AG04450 (cell line): ENCODE data around the gene IPPK. TPM values are rescaled to one million over a fixed set of nuclear protein-coding genes. Genes with fewer than 3 reads are reported as not detected.

ENCODE experiments used
- CTCF ChIA-PET: fragments of 300-600, 350-600 bp; formaldehyde crosslinking; extraction: SDS; loops from one replicate; lab custom pipeline; 2022; ENCODE audit warnings: antibody characterized with exemption, inconsistent platforms; lab: Charles Lee
- POLR2A ChIA-PET: fragments of 350-600 bp; formaldehyde crosslinking; extraction: SDS; loops from one replicate; lab custom pipeline; 2021; ENCODE audit warnings: antibody characterized with exemption, inconsistent platforms; lab: Yijun Ruan, JAX
- DNase-seq: peaks from one replicate; pipeline ENCODE4 v3.0.0-alpha.2; 2011; ENCODE audit warnings: low read depth, low spot score
- H3K27ac ChIP-seq: one replicate; pipeline ENCODE4 v1.5.1; 2012; ENCODE audit warnings: low read depth, low read length, control low read depth
- H3K27me3 ChIP-seq: one replicate; pipeline ENCODE4 v1.6.0; 2012; ENCODE audit warnings: low read length; ENCODE audit not compliant: control insufficient read depth, insufficient read depth
- H3K4me3 ChIP-seq: 2 replicates; pipeline ENCODE4 v1.5.1; 2011; ENCODE audit warnings: mild to moderate bottlenecking, low read depth, low read length, control low read depth
- H3K9me3 ChIP-seq: 2 replicates; pipeline ENCODE4 v1.5.1; 2012; ENCODE audit warnings: low read length; ENCODE audit not compliant: control insufficient read depth, insufficient read depth
- polyA minus RNA-seq: library from RNA; depleted of rRNA, polyadenylated mRNA; stranded (reverse); fragments of >200 nt; gene quantifications from 2 replicates; pipeline ENCODE4 v1.2.3, GENCODE V29; 2011; rRNA and poly(A)+ RNA removed
- polyA plus RNA-seq: library from polyadenylated mRNA; depleted of rRNA; stranded (reverse); fragments of >200 nt; gene quantifications from 2 replicates; pipeline ENCODE4 v1.2.3, GENCODE V29; 2011; rRNA removed
- TF ChIP-seq, protein P1 (sequence below): IDR thresholded peaks from 2 replicates; pipeline ENCODE4 v1.5.1; 2011; ENCODE audit warnings: low read depth, low read length, control low read depth, inconsistent platforms

Gene IPPK, protein sequence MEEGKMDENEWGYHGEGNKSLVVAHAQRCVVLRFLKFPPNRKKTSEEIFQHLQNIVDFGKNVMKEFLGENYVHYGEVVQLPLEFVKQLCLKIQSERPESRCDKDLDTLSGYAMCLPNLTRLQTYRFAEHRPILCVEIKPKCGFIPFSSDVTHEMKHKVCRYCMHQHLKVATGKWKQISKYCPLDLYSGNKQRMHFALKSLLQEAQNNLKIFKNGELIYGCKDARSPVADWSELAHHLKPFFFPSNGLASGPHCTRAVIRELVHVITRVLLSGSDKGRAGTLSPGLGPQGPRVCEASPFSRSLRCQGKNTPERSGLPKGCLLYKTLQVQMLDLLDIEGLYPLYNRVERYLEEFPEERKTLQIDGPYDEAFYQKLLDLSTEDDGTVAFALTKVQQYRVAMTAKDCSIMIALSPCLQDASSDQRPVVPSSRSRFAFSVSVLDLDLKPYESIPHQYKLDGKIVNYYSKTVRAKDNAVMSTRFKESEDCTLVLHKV
- 15.1 and 17.6 TPM in 2 replicates for polyA plus RNA-seq
- polyA minus RNA-seq: 16.3 and 22.4 TPM in 2 replicates

DNA sequence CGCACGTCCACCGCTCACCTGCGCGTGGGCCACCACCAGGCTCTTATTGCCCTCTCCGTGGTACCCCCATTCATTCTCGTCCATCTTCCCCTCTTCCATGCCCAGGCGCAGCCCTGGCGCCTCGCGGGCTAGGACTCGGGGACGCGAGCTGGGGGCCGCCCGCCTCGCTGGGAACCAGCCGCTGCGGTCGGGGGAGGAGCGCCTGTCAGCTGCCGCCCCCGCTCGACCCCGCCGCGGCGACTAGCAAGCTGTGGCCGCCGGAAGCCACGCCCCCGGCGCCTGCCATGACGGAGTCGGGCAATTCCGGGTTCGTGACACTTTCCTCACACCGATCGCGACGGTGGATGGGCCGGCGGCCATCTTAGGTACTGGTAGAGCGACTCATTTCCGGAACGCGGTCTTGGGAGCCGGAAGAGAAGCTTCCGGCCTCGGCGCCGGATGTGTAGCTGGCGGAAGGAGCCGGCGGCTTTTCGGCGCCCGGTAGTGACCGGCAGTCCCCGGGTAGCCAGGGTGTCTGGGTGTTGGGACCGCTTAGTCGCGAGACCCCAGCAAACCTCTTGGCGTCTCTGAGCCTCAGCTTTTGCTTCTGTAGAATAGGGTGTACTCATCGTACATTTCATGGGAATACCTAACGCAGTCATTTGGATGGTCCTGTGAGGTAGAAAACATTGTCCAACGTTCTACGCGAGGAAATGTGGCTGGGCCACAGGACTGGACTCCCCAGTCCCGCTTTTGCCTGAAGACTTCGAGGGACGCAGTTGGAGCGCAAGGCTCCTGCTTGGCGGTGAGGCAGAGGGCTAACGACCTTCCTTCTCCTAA, at the start of gene IPPK:
Gene IPPK, minus strand, starts transcription at position 242 of the 819 bp plus-strand sequence. Its CDS starts 143 bp downstream, at position 99.
- H3K4me3 ChIP-seq: peak within 1 kb of the TSS; percentile 91
- H3K27me3 ChIP-seq: no peaks in the 10 kb centered on the region
- no peaks in the 10 kb centered on the region; the same call in 1 of the 2 replicates for H3K9me3 ChIP-seq
- POLR2A ChIA-PET: interaction anchor here (0.6 to 0.9 kb wide), 3 partner anchors 95 to 345 kb away, joined by 3 to 8 read pairs (median 6); partner anchors contain the start of genes BICD2 and NOL8
- CTCF ChIA-PET: interaction anchor here (0.6 to 2.1 kb wide), 3 partner anchors 36 to 532 kb away, joined by 3 to 7 read pairs (median 3); no protein-coding TSS in a partner anchor
- TF ChIP-seq, protein P1, sequence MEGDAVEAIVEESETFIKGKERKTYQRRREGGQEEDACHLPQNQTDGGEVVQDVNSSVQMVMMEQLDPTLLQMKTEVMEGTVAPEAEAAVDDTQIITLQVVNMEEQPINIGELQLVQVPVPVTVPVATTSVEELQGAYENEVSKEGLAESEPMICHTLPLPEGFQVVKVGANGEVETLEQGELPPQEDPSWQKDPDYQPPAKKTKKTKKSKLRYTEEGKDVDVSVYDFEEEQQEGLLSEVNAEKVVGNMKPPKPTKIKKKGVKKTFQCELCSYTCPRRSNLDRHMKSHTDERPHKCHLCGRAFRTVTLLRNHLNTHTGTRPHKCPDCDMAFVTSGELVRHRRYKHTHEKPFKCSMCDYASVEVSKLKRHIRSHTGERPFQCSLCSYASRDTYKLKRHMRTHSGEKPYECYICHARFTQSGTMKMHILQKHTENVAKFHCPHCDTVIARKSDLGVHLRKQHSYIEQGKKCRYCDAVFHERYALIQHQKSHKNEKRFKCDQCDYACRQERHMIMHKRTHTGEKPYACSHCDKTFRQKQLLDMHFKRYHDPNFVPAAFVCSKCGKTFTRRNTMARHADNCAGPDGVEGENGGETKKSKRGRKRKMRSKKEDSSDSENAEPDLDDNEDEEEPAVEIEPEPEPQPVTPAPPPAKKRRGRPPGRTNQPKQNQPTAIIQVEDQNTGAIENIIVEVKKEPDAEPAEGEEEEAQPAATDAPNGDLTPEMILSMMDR: no peak
- H3K27ac ChIP-seq: peak within 1 kb of the TSS; percentile 83
- peak; percentile 97 for DNase-seq

GRCh38 chr9:92719028-92719647, 49.2 kb upstream of the IPPK start:
- no peaks in the 10 kb centered on the region for H3K9me3 ChIP-seq
- DNase-seq: no peak
- H3K27me3 ChIP-seq: no peaks in the 10 kb centered on the region
- TF ChIP-seq, protein P1: no peak
- no peak overlapping the region for H3K27ac ChIP-seq
- ChIA-PET POLR2A (no interaction called here), CTCF (interaction anchor here (9.6 kb wide), 1 partner anchor 71 kb away, joined by 159 read pairs; no protein-coding TSS in a partner anchor)
- H3K4me3 ChIP-seq: no peak overlapping the region

- TF ChIP-seq, protein P1: no peak
- Histone ChIP-seq H3K9me3 (no peaks in the 10 kb centered on the region), H3K4me3 (no peak overlapping the region), H3K27ac (no peak overlapping the region), H3K27me3 (no peaks in the 10 kb centered on the region)
- DNase-seq: no peak
- POLR2A ChIA-PET: interaction anchor here (1.5 kb wide), 1 partner anchor 47 kb away, joined by 3 read pairs; no protein-coding TSS in a partner anchor
- CTCF ChIA-PET: interaction anchor here (1.4 to 9.6 kb wide), 3 partner anchors 14 to 72 kb away, joined by 5 to 159 read pairs (median 8); no protein-coding TSS in a partner anchor
Measured at GRCh38 chr9:92718086-92719001, 48.4 kb upstream of the IPPK start.
